HL-60 (cell line): ENCODE measurements around the gene BPGM.

ENCODE experiments used
- DNase-seq, 2 experiments: peaks; one replicate each; pipeline ENCODE4 v3.0.0-alpha.2; 2010 to 2020; ENCODE audit warnings: low read depth in 1 of 2, low spot score in 1 of 2
- H3K27ac ChIP-seq: fragments of 250-450 bp; sonication (Bioruptor Pico); replicated peaks from 2 replicates; pipeline ENCODE4 v1.5.1; 2020; ENCODE audit warnings: mild to moderate bottlenecking, moderate library complexity
- H3K27me3 ChIP-seq: fragments of 250-450 bp; sonication (Bioruptor Pico); 2 replicates; pipeline ENCODE4 v1.5.1; 2021; ENCODE audit warnings: mild to moderate bottlenecking, moderate library complexity; ENCODE audit not compliant: insufficient read depth, poor library complexity, severe bottlenecking
- H3K4me3 ChIP-seq: replicated peaks from 2 replicates; pipeline ENCODE4 v1.5.1; 2011; ENCODE audit warnings: mild to moderate bottlenecking, control low read depth, low read length; ENCODE audit not compliant: insufficient read depth
- GABPA ChIP-seq: IDR thresholded peaks from 2 replicates; pipeline ENCODE4 v1.6.1; 2012; ENCODE audit warnings: low read depth
- POLR2AphosphoS5 ChIP-seq: IDR thresholded peaks from 2 replicates; pipeline ENCODE4 v1.6.1; 2012; ENCODE audit warnings: low read depth
- SPI1 ChIP-seq: IDR thresholded peaks from 2 replicates; pipeline ENCODE4 v1.6.1; 2012; ENCODE audit warnings: low read depth, mild to moderate bottlenecking, borderline replicate concordance
- TF ChIP-seq, protein P1 (sequence below): IDR thresholded peaks from one replicate; pipeline ENCODE4 v1.5.1; 2011; ENCODE audit warnings: low read length, control low read depth, inconsistent platforms; ENCODE audit not compliant: insufficient read depth
- TF ChIP-seq, protein P2 (sequence below): IDR thresholded peaks from 2 replicates; pipeline ENCODE4 v1.6.1; 2012; ENCODE audit warnings: low read depth; ENCODE audit not compliant: insufficient replicate concordance

Gene BPGM

GRCh38 chr7:134724606-134725005 lies 78.0 kb downstream of the BPGM start:
- Histone ChIP-seq H3K27ac (no peak overlapping the region), H3K27me3 (no peaks in the 10 kb centered on the region), H3K4me3 (no peak overlapping the region)
- DNase-seq: peak in 1 of 2 experiments; percentile 24
- TF ChIP-seq, protein P1, sequence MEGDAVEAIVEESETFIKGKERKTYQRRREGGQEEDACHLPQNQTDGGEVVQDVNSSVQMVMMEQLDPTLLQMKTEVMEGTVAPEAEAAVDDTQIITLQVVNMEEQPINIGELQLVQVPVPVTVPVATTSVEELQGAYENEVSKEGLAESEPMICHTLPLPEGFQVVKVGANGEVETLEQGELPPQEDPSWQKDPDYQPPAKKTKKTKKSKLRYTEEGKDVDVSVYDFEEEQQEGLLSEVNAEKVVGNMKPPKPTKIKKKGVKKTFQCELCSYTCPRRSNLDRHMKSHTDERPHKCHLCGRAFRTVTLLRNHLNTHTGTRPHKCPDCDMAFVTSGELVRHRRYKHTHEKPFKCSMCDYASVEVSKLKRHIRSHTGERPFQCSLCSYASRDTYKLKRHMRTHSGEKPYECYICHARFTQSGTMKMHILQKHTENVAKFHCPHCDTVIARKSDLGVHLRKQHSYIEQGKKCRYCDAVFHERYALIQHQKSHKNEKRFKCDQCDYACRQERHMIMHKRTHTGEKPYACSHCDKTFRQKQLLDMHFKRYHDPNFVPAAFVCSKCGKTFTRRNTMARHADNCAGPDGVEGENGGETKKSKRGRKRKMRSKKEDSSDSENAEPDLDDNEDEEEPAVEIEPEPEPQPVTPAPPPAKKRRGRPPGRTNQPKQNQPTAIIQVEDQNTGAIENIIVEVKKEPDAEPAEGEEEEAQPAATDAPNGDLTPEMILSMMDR: peak; percentile 31
- TF ChIP-seq SPI1: no peak

GRCh38 chr7:134726581-134726980 lies 79.9 kb downstream of the BPGM start:
- Histone ChIP-seq H3K27ac (no peak overlapping the region), H3K4me3 (no peak overlapping the region), H3K27me3 (no peaks in the 10 kb centered on the region)
- TF ChIP-seq, protein P1: no peak
- no peak for TF ChIP-seq GABPA
- no peak for TF ChIP-seq SPI1
- DNase-seq: no peak

DNA sequence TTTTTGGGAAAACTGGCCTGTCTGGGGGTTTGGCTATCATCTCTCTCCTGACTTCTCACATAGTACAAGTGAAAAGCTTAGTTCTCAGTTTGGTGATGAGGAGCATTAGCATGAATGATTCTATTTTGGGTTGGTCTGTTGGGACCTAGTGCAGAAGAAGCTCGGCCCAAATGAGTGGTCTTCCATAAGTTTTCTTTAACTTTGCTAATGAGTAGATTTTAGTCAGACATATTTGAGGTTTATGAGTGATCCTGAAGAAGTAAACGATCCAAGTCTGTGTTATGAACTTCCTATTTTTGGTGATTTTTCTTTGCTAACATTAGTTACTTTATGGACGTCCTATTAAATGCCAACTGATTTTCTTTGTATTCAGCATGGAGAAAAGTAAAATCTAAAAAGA lies 81.1 kb downstream of the BPGM start:
- TF ChIP-seq SPI1 (no peak), GABPA (no peak), POLR2AphosphoS5 (no peak)
- TF ChIP-seq, protein P1: no peak
- TF ChIP-seq, protein P2, sequence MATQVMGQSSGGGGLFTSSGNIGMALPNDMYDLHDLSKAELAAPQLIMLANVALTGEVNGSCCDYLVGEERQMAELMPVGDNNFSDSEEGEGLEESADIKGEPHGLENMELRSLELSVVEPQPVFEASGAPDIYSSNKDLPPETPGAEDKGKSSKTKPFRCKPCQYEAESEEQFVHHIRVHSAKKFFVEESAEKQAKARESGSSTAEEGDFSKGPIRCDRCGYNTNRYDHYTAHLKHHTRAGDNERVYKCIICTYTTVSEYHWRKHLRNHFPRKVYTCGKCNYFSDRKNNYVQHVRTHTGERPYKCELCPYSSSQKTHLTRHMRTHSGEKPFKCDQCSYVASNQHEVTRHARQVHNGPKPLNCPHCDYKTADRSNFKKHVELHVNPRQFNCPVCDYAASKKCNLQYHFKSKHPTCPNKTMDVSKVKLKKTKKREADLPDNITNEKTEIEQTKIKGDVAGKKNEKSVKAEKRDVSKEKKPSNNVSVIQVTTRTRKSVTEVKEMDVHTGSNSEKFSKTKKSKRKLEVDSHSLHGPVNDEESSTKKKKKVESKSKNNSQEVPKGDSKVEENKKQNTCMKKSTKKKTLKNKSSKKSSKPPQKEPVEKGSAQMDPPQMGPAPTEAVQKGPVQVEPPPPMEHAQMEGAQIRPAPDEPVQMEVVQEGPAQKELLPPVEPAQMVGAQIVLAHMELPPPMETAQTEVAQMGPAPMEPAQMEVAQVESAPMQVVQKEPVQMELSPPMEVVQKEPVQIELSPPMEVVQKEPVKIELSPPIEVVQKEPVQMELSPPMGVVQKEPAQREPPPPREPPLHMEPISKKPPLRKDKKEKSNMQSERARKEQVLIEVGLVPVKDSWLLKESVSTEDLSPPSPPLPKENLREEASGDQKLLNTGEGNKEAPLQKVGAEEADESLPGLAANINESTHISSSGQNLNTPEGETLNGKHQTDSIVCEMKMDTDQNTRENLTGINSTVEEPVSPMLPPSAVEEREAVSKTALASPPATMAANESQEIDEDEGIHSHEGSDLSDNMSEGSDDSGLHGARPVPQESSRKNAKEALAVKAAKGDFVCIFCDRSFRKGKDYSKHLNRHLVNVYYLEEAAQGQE: no peak
- no peak overlapping the region for H3K27ac ChIP-seq
- H3K4me3 ChIP-seq: no peak overlapping the region
- H3K27me3 ChIP-seq: no peaks in the 10 kb centered on the region
- no peak for DNase-seq
